Measurements from ENCODE around the gene APOA4.
A peak's percentile ranks its signal among the peaks of the same experiment; 100 is the strongest.

The APOA4 gene

DNA sequence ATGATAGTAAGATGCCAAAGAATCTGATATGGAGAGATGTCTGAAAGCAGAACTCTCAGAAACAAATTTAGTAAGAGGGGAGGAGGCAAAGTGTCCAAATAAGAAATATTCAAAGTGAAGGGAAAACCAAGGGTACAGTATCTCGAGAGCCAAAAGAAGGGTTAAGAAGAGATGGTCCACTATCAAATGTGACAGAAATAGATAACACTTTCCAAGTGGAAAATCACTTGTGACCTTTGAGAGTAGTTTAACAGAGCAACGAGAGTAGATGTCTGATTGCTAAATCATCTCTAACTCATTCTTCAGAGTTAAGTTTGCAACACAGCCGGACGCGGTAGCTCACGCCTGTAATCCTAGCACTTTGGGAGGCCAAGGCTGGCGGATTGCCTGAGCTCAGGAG, 46.0 kb downstream of the APOA4 start:
- DNase-seq (ENCODE audit: low read depth, low spot score), result no peak

DNA sequence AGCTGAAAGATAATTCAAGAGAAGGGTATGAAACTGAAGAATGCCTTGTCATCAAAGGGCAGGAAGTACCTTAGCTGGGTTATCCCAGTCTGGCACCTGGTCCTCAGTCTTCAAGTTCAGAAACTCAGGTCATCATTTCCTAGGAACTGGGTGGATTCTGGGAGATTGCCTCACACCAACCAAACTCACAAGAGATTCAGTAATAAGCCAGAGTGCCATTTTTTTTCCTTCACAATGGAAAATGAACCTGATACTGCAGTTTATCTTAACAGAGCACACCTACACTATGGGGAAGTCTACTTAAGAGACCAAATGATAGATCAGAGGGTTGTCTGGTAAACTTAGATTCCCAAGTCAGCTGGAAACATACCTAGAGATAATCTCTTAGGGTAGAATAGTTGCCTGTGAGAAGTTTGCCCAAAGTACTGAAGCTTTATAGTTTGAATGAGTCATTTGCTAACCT, 46.6 kb downstream of the APOA4 start:
- DNase-seq (ENCODE audit: low read depth, low spot score), result no peak

DNA sequence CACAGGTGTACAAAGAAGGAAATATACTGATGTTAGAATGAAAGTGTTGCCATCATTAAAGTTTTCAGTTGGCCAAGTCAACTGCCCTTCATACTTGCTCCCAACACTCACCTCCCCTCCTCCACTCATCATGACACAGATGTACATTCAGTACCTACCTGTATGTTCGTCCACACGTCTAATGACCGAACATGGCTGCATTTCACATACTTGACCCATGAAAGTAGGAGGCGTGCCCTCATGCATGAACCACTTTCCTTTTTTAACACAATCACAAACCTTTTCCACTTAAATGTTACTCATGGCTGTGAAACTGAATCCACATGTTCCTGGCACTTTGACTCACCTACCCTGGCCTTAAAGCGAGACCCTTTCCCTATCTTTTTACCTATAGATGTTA, 47.1 kb downstream of the APOA4 start:
- DNase-seq (ENCODE audit: low read depth, low spot score), result no peak

DNA sequence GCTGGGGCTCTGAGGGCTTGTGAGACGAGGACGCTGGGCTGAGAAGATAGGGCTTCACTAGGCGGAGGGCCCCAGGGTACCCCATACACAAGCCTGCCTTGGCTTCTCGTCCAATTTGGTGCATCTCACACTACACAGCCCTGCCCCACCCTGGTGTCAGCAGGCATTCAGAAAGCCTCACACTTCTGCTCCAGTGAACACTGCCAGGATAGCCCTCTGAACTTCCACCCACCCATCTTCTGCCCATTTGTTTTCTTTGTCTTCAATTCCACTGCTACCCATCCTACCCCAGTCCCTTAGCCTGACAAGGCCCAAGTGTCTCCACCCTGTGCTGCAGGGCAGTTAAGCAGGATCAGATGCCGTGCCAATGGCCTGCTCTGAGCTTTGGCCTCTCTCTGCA, 48.4 kb downstream of the APOA4 start:
- no peak for DNase-seq (ENCODE audit: low read depth, low spot score)

DNA sequence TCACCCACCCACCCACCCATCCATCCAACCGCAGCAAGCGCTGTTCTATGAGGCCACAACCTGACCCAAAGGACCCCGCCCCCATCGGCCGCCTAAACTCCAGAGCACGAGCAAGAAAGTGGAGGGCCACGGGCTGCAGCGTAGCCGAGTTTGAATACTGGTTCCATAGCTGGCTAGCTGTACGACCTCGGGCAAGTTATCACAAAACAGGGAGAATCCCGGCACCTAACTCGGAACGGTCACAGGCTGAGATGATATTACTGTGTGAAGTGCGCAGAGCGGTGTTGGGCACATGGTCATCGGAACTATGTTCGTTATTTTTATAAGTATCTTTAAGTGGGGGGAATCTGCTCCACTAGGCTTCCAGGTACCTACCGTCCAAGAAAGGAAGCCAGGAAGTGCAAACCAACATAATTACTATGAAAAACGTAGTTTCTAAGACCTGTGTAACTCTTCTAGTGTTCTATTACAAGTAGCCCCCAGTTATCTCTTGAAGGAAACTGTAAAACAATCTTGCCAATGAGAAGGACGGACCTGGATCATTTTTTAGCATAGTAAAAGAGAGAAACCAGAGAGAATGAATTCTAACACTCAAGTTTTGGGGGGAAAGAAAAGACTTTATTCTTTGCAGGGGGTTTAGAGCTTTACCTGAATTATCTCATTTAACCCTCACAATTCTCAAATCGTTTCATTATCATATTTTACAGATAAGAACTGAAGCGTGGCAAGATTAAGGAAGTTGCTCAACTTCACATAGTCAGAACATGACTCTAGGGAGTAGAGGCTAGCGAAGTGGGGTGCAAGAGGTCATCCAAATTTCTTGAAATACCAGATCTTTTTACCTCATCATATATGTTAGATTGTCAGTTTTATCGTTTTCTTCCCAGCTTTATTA, 49.7 kb downstream of the APOA4 start:
- DNase-seq (ENCODE audit: low read depth, low spot score), result no peak

- peak; percentile 95 for DNase-seq (ENCODE audit: low read depth, low spot score)
Observed at GRCh38 chr11:116772443-116773202, 50.5 kb downstream of the APOA4 start, which contains the start of gene BUD13. Gene BUD13, minus strand, starts transcription at chr11:116772987. Its CDS starts 23 bp downstream, at chr11:116772964.

GRCh38 chr11:116771935-116772334, 51.2 kb downstream of the APOA4 start:
- DNase-seq (ENCODE audit: low read depth, low spot score), result no peak
